ENCODE measurements around the gene RAD50.

Gene RAD50

DNA sequence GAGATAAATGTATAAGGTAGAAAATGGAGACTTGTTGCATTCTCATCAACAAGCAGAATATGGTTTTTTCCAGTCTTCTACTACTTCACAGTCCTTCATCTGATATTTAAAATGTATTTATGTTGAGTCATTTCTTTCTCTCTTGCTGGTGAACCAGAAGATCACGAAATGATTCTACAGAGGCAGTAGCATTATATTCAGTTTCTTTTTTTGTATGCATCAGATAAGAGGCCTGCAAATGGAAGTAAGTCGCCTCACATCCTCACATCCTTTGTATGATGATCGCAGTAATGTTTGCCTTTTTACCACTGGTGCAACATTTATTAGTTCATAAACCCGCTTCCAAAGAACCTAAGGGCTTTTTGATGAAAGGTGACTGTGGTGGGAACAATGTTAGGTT lies 79.1 kb downstream of the RAD50 start:
- TF ChIP-seq, protein P1, sequence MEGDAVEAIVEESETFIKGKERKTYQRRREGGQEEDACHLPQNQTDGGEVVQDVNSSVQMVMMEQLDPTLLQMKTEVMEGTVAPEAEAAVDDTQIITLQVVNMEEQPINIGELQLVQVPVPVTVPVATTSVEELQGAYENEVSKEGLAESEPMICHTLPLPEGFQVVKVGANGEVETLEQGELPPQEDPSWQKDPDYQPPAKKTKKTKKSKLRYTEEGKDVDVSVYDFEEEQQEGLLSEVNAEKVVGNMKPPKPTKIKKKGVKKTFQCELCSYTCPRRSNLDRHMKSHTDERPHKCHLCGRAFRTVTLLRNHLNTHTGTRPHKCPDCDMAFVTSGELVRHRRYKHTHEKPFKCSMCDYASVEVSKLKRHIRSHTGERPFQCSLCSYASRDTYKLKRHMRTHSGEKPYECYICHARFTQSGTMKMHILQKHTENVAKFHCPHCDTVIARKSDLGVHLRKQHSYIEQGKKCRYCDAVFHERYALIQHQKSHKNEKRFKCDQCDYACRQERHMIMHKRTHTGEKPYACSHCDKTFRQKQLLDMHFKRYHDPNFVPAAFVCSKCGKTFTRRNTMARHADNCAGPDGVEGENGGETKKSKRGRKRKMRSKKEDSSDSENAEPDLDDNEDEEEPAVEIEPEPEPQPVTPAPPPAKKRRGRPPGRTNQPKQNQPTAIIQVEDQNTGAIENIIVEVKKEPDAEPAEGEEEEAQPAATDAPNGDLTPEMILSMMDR (conservative IDR thresholded peaks at IDR 0.05; ENCODE audit: low read depth, low read length), result no peak
- H3K9ac ChIP-seq, result no peak overlapping the region
- no peaks in the 10 kb centered on the region for H4K20me1 ChIP-seq (ENCODE audit: insufficient read depth)
- no peaks in the 10 kb centered on the region for H3K27me3 ChIP-seq (ENCODE audit: insufficient read depth, low read depth)
- H3K4me2 ChIP-seq, result no peak overlapping the region
- no peak overlapping the region for H2AFZ ChIP-seq (ENCODE audit: low read depth)
- no peaks in the 10 kb centered on the region for H3K79me2 ChIP-seq (ENCODE audit: insufficient read depth, low read depth)
- no peaks in the 10 kb centered on the region for H3K36me3 ChIP-seq (ENCODE audit: insufficient read depth)
- no peak overlapping the region for H3K4me3 ChIP-seq (IDR thresholded peaks at IDR 0.05; ENCODE audit: insufficient read depth, low read depth, low read length)
- H3K4me1 ChIP-seq (ENCODE audit: low read depth, poor library complexity, severe bottlenecking), result peaks cover 33% of the 10 kb centered on the region
- no peak overlapping the region for H3K27ac ChIP-seq

DNA sequence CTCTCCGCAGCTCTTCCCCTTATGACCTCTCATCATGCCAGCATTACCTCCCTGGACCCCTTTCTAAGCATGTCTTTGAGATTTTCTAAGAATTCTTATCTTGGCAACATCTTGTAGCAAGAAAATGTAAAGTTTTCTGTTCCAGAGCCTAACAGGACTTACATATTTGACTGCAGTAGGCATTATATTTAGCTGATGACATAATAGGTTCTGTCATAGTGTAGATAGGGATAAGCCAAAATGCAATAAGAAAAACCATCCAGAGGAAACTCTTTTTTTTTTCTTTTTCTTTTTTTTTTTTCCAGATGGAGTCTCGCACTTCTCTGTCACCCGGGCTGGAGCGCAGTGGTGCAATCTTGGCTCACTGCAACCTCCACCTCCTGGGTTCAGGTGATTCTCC lies 80.5 kb downstream of the RAD50 start:
- TF ChIP-seq, protein P1 (conservative IDR thresholded peaks at IDR 0.05; ENCODE audit: low read depth, low read length), result no peak
- Histone ChIP-seq H3K4me1 (ENCODE audit: low read depth, poor library complexity, severe bottlenecking) (peaks cover 40% of the 10 kb centered on the region), H3K4me2 (no peak overlapping the region), H4K20me1 (ENCODE audit: insufficient read depth) (no peaks in the 10 kb centered on the region), H2AFZ (ENCODE audit: low read depth) (no peak overlapping the region), H3K27me3 (ENCODE audit: insufficient read depth, low read depth) (no peaks in the 10 kb centered on the region), H3K4me3 (IDR thresholded peaks at IDR 0.05; ENCODE audit: insufficient read depth, low read depth, low read length) (no peak overlapping the region), H3K79me2 (ENCODE audit: insufficient read depth, low read depth) (no peaks in the 10 kb centered on the region), H3K9ac (no peak overlapping the region), H3K27ac (no peak overlapping the region), H3K36me3 (ENCODE audit: insufficient read depth) (no peaks in the 10 kb centered on the region)

DNA sequence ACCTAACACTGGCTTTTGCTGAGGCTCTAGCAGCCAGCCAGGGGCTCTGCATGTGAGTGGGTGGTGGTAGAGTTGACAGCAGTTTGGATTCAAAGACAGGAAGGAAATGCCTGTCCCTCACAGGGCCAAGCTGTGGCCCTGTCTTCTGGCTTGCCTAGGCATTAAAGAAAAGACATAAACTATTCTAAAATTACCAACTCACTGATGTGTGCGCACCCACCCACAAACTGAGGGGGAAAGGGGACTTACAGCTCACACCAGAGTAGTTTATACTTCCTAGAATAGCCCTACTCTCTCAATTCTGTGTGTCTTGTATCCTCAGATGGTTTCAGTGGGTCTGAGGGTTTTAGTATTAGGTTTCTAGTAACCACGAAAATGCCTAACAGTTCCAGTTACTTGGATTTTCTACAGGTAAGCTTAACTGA lies 82.9 kb downstream of the RAD50 start:
- Histone ChIP-seq H3K79me2 (ENCODE audit: insufficient read depth, low read depth) (no peaks in the 10 kb centered on the region), H3K4me1 (ENCODE audit: low read depth, poor library complexity, severe bottlenecking) (peaks cover 40% of the 10 kb centered on the region), H3K27me3 (ENCODE audit: insufficient read depth, low read depth) (no peaks in the 10 kb centered on the region), H3K4me3 (IDR thresholded peaks at IDR 0.05; ENCODE audit: insufficient read depth, low read depth, low read length) (no peak overlapping the region), H3K27ac (peak overlapping the region; percentile 1; the same call in 1 of the 2 replicates), H3K36me3 (ENCODE audit: insufficient read depth) (no peaks in the 10 kb centered on the region), H2AFZ (ENCODE audit: low read depth) (no peak overlapping the region), H3K9ac (no peak overlapping the region), H3K4me2 (peak overlapping the region; percentile 3; the same call in 1 of the 2 replicates), H4K20me1 (ENCODE audit: insufficient read depth) (no peaks in the 10 kb centered on the region)
- TF ChIP-seq, protein P1 (conservative IDR thresholded peaks at IDR 0.05; ENCODE audit: low read depth, low read length), result no peak

DNA sequence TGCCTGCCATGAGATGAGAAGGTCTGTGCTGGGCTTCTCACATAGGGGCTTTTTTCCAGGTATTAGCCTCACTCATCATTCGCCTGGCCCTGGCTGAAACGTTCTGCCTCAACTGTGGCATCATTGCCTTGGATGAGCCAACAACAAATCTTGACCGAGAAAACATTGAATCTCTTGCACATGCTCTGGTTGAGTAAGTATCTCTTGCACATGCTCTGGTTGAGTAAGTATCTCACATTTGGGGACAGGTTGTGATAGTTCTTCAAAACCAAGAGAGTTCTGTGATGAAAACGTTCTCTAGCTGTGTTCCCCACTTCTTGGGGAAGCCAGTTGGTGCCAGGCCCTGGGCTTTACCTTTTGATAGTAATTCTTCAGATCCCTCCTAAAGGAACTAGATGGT lies 83.8 kb downstream of the RAD50 start:
- Histone ChIP-seq H3K4me2 (no peak overlapping the region), H3K27me3 (ENCODE audit: insufficient read depth, low read depth) (no peaks in the 10 kb centered on the region), H3K9ac (no peak overlapping the region), H3K79me2 (ENCODE audit: insufficient read depth, low read depth) (no peaks in the 10 kb centered on the region), H4K20me1 (ENCODE audit: insufficient read depth) (no peaks in the 10 kb centered on the region), H3K4me3 (IDR thresholded peaks at IDR 0.05; ENCODE audit: insufficient read depth, low read depth, low read length) (no peak overlapping the region), H3K27ac (no peak overlapping the region), H3K36me3 (ENCODE audit: insufficient read depth) (no peaks in the 10 kb centered on the region), H3K4me1 (ENCODE audit: low read depth, poor library complexity, severe bottlenecking) (peaks cover 40% of the 10 kb centered on the region), H2AFZ (ENCODE audit: low read depth) (no peak overlapping the region)
- TF ChIP-seq, protein P1 (conservative IDR thresholded peaks at IDR 0.05; ENCODE audit: low read depth, low read length), result no peak
